H1 (cell line): ENCODE data around the gene PYGB. TPM values are rescaled to one million over a fixed set of nuclear protein-coding genes. Genes with fewer than 3 reads are reported as not detected.

Source experiments
- CHD1 ChIP-seq: IDR thresholded peaks from 2 replicates; pipeline ENCODE4 v1.6.1; 2012; ENCODE audit warnings: low read depth, low read length, improper control_type of control experiment
- CHD2 ChIP-seq: IDR thresholded peaks from 2 replicates; pipeline ENCODE4 v1.6.1; 2012; ENCODE audit warnings: low read length, improper control_type of control experiment
- CTBP2 ChIP-seq: IDR thresholded peaks from 2 replicates; pipeline ENCODE4 v1.7.0; 2011; ENCODE audit warnings: borderline replicate concordance, mild to moderate bottlenecking, moderate library complexity, mixed read lengths, low read length; ENCODE audit not compliant: insufficient read depth, insufficient read length
- JUND ChIP-seq: IDR thresholded peaks from 2 replicates; pipeline ENCODE4 v1.6.1; 2011; ENCODE audit warnings: mild to moderate bottlenecking, improper control_type of control experiment, low read length
- SP1 ChIP-seq: IDR thresholded peaks from 2 replicates; pipeline ENCODE4 v1.6.1; 2011; ENCODE audit warnings: low read depth, low read length
- TAF1 ChIP-seq: IDR thresholded peaks from 2 replicates; pipeline ENCODE4 v1.6.1; 2011; ENCODE audit warnings: mild to moderate bottlenecking, low read depth, low read length
- polyA plus RNA-seq, 7 experiments: library from polyadenylated mRNA; depleted of rRNA in 3 of 7; stranded (reverse) in 5 of 7; unstranded in 2 of 7; fragments of >200 nt in 5 of 7; fragments of 200-250 nt in 2 of 7; gene quantifications; 1 replicate in 5 of 7; 2 replicates in 1 of 7; 4 replicates in 1 of 7; pipeline versions ENCODE4 v1.2.1 to v1.2.3, GENCODE V29; 2011 to 2013; ENCODE audit warnings: missing spikeins in 2 of 7, mixed read lengths in 2 of 7
- total RNA-seq: library from RNA; stranded (reverse); fragmentation: NEBNext Ultra II Directional; extraction: Animal tissue kit (Norgen Biotek cat#: 25700); gene quantifications from 2 replicates; pipeline ENCODE4 v1.2.1, GENCODE V29; 2021

The PYGB gene
- total and polyA plus RNA-seq, 2 of the 8 experiments (the other 6 are each of a cell fraction or from before 2014, with no cell fraction given) = 26.6 to 56.0 TPM

DNA sequence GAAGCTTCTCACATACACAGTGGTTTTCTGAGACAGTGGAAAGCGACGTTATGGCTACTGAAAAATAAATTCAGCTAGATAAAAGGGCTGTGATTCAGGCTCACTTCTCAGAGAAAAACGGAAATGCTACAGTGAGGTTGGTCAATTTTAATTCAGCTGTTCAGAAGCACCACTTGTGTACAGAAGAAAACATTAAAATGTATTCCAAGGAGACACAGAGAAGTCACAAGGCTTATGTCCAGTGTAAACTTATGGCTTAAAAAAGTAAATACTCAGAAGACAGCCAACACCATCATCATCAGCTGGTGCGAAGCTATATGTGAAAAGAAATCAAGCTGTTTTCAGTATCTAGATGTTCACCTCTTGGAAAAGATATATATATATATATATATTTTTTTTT is 74.1 kb downstream of the PYGB start (continued):
- TF ChIP-seq CHD1 = no peak
- TF ChIP-seq CTBP2 = no peak
- TF ChIP-seq SP1 = no peak
- no peak for TF ChIP-seq CHD2
- TF ChIP-seq TAF1 = no peak
- TF ChIP-seq JUND = no peak
- TF ChIP-seq, all 59 proteins: peak for 0
